Stimulated activated CD8-positive, alpha-beta memory T cell treated with anti-CD3 and anti-CD28 coated beads, Interleukin-7, amount 100 ng/mL, for 24 hours (primary cell): ENCODE data around the gene MAPKAPK3.
"Not testable (repeated sequence)": the region's sequence is repeated elsewhere in the genome, so short reads cannot be mapped to it uniquely, and the experiment has no call there.

Experiments used
- DNase-seq: peaks from one replicate; pipeline ENCODE4 v3.0.0-alpha.2; 2020; ENCODE audit warnings: low read depth

MAPKAPK3 gene

DNA sequence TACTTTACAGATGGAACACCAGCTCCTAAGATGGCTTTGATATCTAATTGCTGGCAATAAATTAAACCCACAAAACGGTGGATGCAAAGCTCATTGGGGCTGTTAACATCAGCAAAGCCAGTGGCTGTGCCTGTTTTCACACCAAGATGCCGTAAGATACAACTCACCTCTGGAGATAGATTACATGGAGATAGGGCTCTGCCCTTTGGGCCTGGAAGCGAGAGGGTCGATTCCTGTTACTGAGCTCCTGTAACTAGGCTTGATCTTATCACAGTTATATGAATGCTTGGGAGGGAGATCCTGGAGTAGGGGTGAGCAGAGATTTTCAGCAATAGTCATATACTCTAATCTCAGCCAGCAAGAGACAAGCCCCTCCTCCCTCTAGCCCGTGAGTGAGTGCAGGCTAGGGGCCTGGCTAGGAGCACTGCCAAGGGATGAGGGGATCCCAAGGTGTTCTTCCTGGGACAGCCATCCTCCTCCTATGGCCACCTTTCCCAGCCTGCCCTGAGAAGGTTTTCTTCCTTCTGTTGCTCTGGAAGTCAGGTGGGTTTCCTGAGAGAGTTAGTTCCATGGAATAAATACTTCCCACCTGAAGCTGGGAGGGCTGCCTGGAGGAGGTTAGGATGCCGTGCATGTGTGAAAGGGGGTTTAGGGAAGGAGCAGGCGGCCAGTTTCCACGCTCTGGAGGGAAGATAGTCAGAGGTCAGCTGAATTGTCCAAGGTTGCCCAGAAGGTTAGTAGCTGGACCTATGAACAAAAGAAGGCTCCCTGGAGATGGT is 39.7 kb downstream of the MAPKAPK3 start:
- DNase-seq: no peak

GRCh38 chr3:50657407-50657806 is 40.5 kb downstream of the MAPKAPK3 start:
- DNase-seq: no peak

GRCh38 chr3:50657816-50658215 is 40.9 kb downstream of the MAPKAPK3 start:
- no peak for DNase-seq

DNA sequence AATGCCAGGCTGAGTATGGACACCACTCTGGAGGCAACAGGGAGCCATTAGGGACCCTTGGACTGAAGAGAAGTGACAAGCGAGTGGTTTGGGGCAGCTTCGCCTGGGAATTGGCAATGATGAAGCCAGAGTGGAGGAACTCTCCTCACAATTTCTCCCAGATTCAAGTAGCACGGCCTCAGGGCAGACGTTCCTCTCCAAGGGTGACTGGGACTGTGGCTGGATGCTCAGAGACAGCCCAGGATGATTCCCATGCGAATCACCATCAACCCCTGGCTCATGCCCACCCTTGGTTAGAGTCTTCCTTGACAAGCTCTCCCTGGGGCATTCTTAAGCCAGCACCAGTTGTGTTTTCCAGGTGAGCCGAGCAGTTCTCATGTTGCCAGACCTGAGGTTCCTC is 41.5 kb downstream of the MAPKAPK3 start:
- no peak for DNase-seq

DNA sequence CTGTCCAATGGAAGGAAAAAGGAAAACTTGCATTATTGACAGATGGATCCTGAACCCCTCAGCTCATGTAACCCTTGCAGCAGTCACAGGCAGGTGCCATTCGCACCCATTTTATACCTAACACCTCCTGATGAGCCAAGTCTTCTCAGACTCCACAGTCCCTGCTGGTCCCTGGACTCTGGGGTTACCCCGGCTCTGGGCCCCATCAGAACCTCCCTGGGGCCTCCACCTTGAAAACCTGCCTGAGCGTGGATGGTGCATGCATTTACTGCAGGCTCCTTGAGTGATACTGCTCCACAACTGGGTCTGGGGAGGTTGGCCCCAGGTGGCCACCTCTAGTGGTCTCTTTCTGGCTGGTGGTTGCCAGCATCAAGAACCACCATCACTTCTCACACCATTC is 41.9 kb downstream of the MAPKAPK3 start:
- DNase-seq: no peak

- DNase-seq: no peak
These were observed 43.4 kb downstream of the MAPKAPK3 start for GRCh38 chr3:50660386-50660785.

DNA sequence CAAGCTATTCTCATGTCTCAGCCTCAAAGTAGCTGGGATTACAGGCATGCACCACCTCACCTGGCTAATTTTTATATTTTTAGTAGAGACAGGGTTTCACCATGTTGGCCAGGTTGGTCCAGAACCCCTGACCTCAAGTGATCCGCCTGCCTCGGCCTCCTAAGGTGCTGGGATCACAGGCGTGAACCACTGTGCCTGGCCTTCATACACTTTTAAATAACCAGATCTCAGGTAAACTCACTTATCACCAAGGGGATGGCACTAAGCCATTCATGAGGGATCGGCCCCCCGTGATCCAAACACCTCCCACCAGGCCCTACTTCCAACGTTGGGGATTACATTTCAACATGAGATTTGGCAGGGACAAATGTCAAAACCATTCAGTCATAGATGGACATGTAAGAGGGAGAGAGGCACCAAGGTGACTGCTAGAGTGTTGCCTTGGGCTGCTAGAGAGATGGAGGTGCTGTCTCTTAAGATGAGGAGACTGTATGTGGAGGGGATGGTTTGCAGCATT is 44.4 kb downstream of the MAPKAPK3 start:
- no peak for DNase-seq

- DNase-seq: no peak
These were observed 45.5 kb downstream of the MAPKAPK3 start for GRCh38 chr3:50662408-50662807.

DNA sequence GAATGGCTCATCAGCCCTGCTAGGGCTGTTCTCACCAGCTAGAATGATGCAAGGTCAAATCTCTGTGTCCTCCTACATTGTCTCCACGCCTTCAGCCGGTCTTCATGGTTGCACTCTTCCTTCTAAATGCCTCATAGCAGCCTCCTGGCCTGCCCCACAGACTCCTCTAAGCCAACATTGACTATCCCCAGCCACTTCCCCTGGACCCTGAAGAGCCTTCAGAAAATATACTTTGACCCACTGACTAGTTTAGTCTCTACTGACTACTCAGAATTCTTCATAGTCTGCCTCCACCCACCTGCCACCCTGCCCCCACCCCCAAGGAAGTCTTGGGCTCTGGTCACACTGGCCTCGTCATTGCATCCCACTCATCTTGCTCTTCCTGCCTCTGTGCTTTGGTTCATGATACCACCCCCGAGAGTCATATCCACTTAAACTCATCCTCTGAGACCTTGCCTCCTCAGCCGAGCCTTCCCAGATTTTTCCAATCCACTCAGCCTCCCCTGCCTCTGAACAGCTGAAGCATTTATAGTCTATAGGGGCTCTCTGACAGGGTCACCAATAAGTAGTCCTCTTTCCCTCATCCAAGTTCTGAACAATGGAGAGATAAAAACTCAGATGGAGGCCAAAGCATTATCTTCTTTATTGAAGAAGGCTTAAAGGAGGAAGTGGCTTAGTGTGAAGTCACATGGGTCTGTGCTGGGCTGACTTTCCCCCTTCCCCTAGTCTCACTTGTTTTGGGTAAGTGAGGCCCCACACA is 48.3 kb downstream of the MAPKAPK3 start:
- no peak for DNase-seq

DNA sequence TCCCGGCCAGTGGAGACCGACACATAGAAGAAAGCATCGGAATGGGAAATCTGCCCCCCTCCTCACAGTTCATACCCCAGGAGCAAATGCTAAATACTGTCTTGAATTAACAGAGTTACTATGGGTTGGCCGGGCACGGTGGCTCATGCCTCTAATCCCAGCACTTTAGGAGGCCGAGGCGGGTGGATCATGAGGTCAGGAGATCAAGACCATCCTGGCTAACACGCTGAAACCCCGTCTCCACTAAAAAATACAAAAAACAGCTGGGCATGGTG is 48.8 kb downstream of the MAPKAPK3 start:
- DNase-seq: not testable (repeated sequence)

- DNase-seq: no peak
These were observed 49.9 kb downstream of the MAPKAPK3 start for GRCh38 chr3:50666837-50667236.

GRCh38 chr3:50671331-50671730 is 54.4 kb downstream of the MAPKAPK3 start:
- no peak for DNase-seq

DNA sequence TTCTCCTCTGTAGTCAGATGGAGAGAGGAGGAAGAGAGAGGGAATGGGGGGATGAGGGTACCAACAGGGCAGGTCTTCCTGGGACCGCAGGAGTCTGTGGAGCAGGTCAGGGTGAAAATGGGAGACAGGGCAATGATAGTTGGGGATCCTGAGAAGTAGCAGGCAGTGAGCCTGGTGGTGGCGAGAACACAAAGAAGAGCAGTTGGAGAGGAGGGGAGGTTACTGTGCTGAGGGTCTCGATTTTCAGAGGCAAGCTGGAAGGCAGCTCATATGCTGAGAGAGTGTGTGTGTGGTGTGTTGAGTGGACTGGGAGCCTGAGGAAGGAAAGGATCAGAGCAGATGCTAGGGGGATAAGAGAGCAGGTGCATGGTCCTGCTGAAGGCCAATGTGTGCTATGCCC is 55.7 kb downstream of the MAPKAPK3 start:
- no peak for DNase-seq

GRCh38 chr3:50673931-50674330 is 57.0 kb downstream of the MAPKAPK3 start:
- no peak for DNase-seq

GRCh38 chr3:50674349-50675178 is 57.6 kb downstream of the MAPKAPK3 start, which contains the start of gene DOCK3:
TSS of gene DOCK3 (plus strand) at chr3:50674927. CDS start at chr3:50675264, 337 bp downstream.
- no peak for DNase-seq

DNA sequence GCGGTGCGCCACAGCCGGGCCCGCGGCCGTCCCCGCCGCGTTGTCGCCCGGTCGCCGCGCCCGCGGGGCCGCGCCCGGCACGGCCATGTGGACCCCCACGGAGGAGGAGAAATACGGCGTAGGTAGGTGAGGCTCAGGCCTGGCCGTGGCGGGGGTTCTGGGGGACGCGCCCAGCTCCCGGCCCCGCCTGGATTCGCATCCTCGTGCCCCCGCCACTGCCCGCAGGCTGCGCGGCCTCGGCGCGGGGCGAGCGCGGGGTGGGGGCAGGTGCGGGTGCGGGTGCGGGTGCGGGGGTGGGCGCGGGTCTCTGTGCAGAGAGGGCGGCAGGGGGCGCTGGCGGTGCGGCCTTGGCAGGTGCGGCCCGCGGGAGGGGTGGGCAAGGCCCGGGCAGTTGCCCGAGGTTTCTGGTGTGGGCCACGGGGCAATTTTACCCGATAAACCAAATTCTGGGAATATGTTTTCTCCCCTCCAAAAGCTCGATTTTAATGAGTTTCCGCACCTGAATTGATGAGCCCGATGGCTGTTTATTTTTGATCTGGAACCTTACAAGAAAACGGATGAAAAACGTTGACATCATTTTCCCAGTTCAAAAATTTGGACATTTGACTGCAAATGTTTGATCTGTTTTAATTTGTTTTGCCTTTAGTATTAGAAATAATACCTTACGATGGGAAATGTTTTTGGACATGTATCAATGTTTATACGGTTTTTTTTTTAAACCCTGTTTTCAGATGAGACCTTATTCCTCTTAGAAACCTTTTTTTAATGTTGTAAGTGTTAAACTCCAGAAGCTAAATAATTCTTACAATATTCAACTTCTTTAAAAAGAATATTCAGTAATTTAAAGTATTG is 58.5 kb downstream of the MAPKAPK3 start:
- DNase-seq: peak; percentile 31

- no peak for DNase-seq
These were observed 59.2 kb downstream of the MAPKAPK3 start for GRCh38 chr3:50676031-50676705.

- DNase-seq: no peak
These were observed 70.3 kb downstream of the MAPKAPK3 start for GRCh38 chr3:50687127-50687751.

GRCh38 chr3:50687916-50688315 is 71.0 kb downstream of the MAPKAPK3 start:
- no peak for DNase-seq

DNA sequence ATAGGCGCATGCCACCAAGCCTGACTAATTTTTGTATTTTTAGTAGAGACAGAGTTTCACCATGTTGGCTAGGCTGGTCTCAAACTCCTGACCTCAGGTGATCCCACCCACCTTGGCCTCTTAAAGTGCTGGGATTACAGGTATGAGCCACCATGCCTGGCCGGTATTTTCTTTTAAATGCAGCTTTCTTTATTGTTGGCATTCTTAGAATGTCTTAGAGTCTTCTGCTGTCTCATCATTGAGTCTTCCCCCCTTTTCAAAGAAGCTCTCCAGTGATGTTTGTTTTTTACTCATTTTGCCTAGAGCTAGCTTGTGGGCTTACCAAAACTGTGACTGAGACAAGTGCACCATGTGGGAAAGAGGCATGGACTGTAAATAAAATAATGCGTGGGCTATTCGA is 71.7 kb downstream of the MAPKAPK3 start:
- DNase-seq: not testable (repeated sequence)
